Measurements from ENCODE around the gene DVL1. TPM values are rescaled to one million over a fixed set of nuclear protein-coding genes. Genes with fewer than 3 reads are reported as not detected.

Gene DVL1
- polyA plus RNA-seq, 1 experiment: 8.9 TPM

- TF ChIP-seq, protein P1, sequence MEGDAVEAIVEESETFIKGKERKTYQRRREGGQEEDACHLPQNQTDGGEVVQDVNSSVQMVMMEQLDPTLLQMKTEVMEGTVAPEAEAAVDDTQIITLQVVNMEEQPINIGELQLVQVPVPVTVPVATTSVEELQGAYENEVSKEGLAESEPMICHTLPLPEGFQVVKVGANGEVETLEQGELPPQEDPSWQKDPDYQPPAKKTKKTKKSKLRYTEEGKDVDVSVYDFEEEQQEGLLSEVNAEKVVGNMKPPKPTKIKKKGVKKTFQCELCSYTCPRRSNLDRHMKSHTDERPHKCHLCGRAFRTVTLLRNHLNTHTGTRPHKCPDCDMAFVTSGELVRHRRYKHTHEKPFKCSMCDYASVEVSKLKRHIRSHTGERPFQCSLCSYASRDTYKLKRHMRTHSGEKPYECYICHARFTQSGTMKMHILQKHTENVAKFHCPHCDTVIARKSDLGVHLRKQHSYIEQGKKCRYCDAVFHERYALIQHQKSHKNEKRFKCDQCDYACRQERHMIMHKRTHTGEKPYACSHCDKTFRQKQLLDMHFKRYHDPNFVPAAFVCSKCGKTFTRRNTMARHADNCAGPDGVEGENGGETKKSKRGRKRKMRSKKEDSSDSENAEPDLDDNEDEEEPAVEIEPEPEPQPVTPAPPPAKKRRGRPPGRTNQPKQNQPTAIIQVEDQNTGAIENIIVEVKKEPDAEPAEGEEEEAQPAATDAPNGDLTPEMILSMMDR (IDR thresholded peaks at IDR 0.05; ENCODE audit: low read depth, low read length): no peak
- H3K9me3 ChIP-seq (ENCODE audit: control insufficient read depth, insufficient read depth, low read length): peaks cover 7% of the 10 kb centered on the region; the same call in 1 of the 2 replicates
- H3K27me3 ChIP-seq (ENCODE audit: control insufficient read depth, insufficient read depth, low read length): no peaks in the 10 kb centered on the region
- DNase-seq (ENCODE audit: low read depth, low spot score): no peak
- H3K4me3 ChIP-seq (ENCODE audit: low read depth, low read length): no peak overlapping the region
- no peak overlapping the region for H3K27ac ChIP-seq (ENCODE audit: low read depth, low read length)
- POLR2A ChIA-PET: no interaction called here
- CTCF ChIA-PET: no interaction called here
These were observed 50.1 kb downstream of the DVL1 start for GRCh38 chr1:1298861-1299685.

GRCh38 chr1:1297802-1298424, 51.3 kb downstream of the DVL1 start:
- POLR2A ChIA-PET: no interaction called here
- CTCF ChIA-PET: no interaction called here
- peaks cover 7% of the 10 kb centered on the region; the same call in 1 of the 2 replicates for H3K9me3 ChIP-seq (ENCODE audit: control insufficient read depth, insufficient read depth, low read length)
- no peak for DNase-seq (ENCODE audit: low read depth, low spot score)
- H3K27ac ChIP-seq (ENCODE audit: low read depth, low read length): no peak overlapping the region
- no peak overlapping the region for H3K4me3 ChIP-seq (ENCODE audit: low read depth, low read length)
- H3K27me3 ChIP-seq (ENCODE audit: control insufficient read depth, insufficient read depth, low read length): no peaks in the 10 kb centered on the region
- TF ChIP-seq, protein P1 (IDR thresholded peaks at IDR 0.05; ENCODE audit: low read depth, low read length): no peak

- ChIA-PET CTCF (no interaction called here), POLR2A (no interaction called here)
- Histone ChIP-seq H3K4me3 (ENCODE audit: low read depth, low read length) (no peak overlapping the region), H3K27me3 (ENCODE audit: control insufficient read depth, insufficient read depth, low read length) (no peaks in the 10 kb centered on the region), H3K9me3 (ENCODE audit: control insufficient read depth, insufficient read depth, low read length) (peaks cover 7% of the 10 kb centered on the region; the same call in 1 of the 2 replicates), H3K27ac (ENCODE audit: low read depth, low read length) (no peak overlapping the region)
- TF ChIP-seq, protein P1 (IDR thresholded peaks at IDR 0.05; ENCODE audit: low read depth, low read length): no peak
- no peak for DNase-seq (ENCODE audit: low read depth, low spot score)
These were observed 52.9 kb downstream of the DVL1 start for GRCh38 chr1:1296070-1297061.

GRCh38 chr1:1295154-1295923, 53.9 kb downstream of the DVL1 start:
- Histone ChIP-seq H3K27me3 (ENCODE audit: control insufficient read depth, insufficient read depth, low read length) (no peaks in the 10 kb centered on the region), H3K4me3 (ENCODE audit: low read depth, low read length) (no peak overlapping the region), H3K27ac (ENCODE audit: low read depth, low read length) (no peak overlapping the region), H3K9me3 (ENCODE audit: control insufficient read depth, insufficient read depth, low read length) (peaks cover 7% of the 10 kb centered on the region; the same call in 1 of the 2 replicates)
- POLR2A ChIA-PET: interaction anchor here (0.9 kb wide), 1 partner anchor 10 kb away, joined by 3 read pairs; no protein-coding TSS in a partner anchor
- CTCF ChIA-PET: no interaction called here
- no peak for DNase-seq (ENCODE audit: low read depth, low spot score)
- TF ChIP-seq, protein P1 (IDR thresholded peaks at IDR 0.05; ENCODE audit: low read depth, low read length): no peak

All from AG04450 (cell line).